Breast epithelium (tissue), 3 donors: ENCODE data around the gene TPD52L3.

Experiments
- CTCF ChIP-seq, 3 donors: fragments of 450-650 bp; IDR thresholded peaks; one replicate each; pipeline ENCODE4 v1.5.1; 2016 to 2017; ENCODE audit warnings: antibody characterized with exemption in 3 of 3, mild to moderate bottlenecking in 3 of 3, moderate library complexity in 3 of 3
- POLR2A ChIP-seq: fragments of 450-650 bp; IDR thresholded peaks from one replicate; pipeline ENCODE4 v1.6.1; 2016; ENCODE audit warnings: antibody characterized with exemption, mild to moderate bottlenecking, moderate library complexity

- TF ChIP-seq CTCF (IDR thresholded peaks at IDR 0.05): no peak
- no peak for TF ChIP-seq POLR2A
These were observed 27.6 kb downstream of the TPD52L3 start for GRCh38 chr9:6355728-6356127.
